ENCODE results near the gene TEX261.

- TF ChIP-seq CTCF (conservative IDR thresholded peaks at IDR 0.05; ENCODE audit: low read depth in 2 of 2) = no peak
- no peak for TF ChIP-seq EZH2phosphoT487 (IDR thresholded peaks at IDR 0.05; ENCODE audit: unreplicated experiment)
- TF ChIP-seq EZH2 (IDR thresholded peaks at IDR 0.05; ENCODE audit: low read depth, unreplicated experiment) = no peak
- no peak for TF ChIP-seq REST (IDR thresholded peaks at IDR 0.05; ENCODE audit: unreplicated experiment)
- no peak for TF ChIP-seq NANOG (IDR thresholded peaks at IDR 0.05; ENCODE audit: borderline replicate concordance)
- no peak for TF ChIP-seq CREB1 (CRISPR knock-in tag; IDR thresholded peaks at IDR 0.05; ENCODE audit: low read depth)
Measured at GRCh38 chr2:71018625-71019024, 24.0 kb upstream of the TEX261 start.

Data from GM23338 (cell line).